Fibroblast of mammary gland (primary cell): Measurements from ENCODE around the gene RBBP8NL.

Experiments
- DNase-seq: peaks from one replicate; pipeline ENCODE4 v3.0.0-alpha.2; 2010; ENCODE audit warnings: low read depth
- H3K4me3 ChIP-seq: 2 replicates; pipeline ENCODE4 v1.5.1; 2011; ENCODE audit warnings: low read depth, mild to moderate bottlenecking, low read length, moderate library complexity; ENCODE audit not compliant: control insufficient read depth
- CTCF ChIP-seq: conservative IDR thresholded peaks from 2 replicates; pipeline ENCODE4 v1.5.1; 2011; ENCODE audit warnings: low read depth, low read length, inconsistent platforms; ENCODE audit not compliant: control insufficient read depth, insufficient read depth

Gene RBBP8NL

GRCh38 chr20:62421716-62421990, 5.7 kb downstream of the RBBP8NL start:
- TF ChIP-seq CTCF, result no peak
- H3K4me3 ChIP-seq, result no peak overlapping the region
- DNase-seq, result no peak

- no peak for DNase-seq
- H3K4me3 ChIP-seq, result no peak overlapping the region
- TF ChIP-seq CTCF, result no peak
Measured at GRCh38 chr20:62420846-62421715, 6.3 kb downstream of the RBBP8NL start.

GRCh38 chr20:62419759-62420158, 7.6 kb downstream of the RBBP8NL start:
- no peak for DNase-seq

GRCh38 chr20:62418709-62419487, 8.4 kb downstream of the RBBP8NL start:
- DNase-seq, result no peak
- H3K4me3 ChIP-seq, result no peak overlapping the region
- TF ChIP-seq CTCF, result no peak

More at GRCh38 chr20:62419759-62420158, 7.6 kb downstream of the RBBP8NL start:
- TF ChIP-seq CTCF, result no peak
- H3K4me3 ChIP-seq, result no peak overlapping the region

GRCh38 chr20:62417981-62418708, 9.2 kb downstream of the RBBP8NL start:
- no peak for TF ChIP-seq CTCF
- H3K4me3 ChIP-seq, result no peak overlapping the region
- DNase-seq, result no peak

- TF ChIP-seq CTCF, result no peak
- no peak overlapping the region for H3K4me3 ChIP-seq
- DNase-seq, result no peak
Measured at GRCh38 chr20:62416651-62417637, 10.4 kb downstream of the RBBP8NL start.
